Measurements from ENCODE around the gene FAM241B. TPM values are rescaled to one million over a fixed set of nuclear protein-coding genes. Genes with fewer than 3 reads are reported as not detected.
A peak's percentile ranks its signal among the peaks of the same experiment; 100 is the strongest.

FAM241B gene
- total RNA-seq, 6 experiments from 2014 or later: 0.20 to 0.43 (median 0.30) TPM; not detected in 2

DNA sequence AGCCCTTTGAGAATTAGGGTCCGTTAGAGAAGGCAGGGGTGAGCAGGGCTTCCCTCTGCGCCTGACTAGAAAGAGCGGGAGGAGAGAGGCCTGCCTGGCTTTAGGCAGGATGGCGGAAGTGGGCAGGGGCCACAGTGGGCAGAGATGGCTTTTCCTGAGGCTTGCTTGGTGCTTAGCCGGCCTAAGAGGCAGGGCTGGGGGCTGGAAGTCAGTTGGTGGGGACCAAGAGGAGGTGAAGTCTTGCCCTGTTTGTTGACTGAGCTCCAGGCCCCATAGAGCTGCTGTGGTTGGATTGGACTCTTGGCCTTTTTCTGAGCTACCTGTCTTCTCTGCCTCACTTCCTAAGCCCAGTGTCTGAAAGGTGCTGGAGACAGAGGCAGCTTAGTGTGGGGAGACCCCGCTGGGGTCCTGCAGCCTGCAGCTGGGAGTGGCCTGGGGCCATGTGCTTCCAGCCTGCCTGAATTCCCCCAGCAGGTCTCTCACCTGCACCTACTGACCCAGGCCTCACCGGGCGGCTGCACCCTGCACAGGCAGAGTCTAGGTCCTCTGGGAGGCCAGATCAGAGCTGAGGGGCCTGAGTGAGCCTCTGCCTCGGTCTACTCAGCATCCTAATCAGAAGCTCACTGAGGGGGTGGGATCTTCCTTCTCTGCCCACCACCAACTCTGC lies 4.8 kb downstream of the FAM241B start:
- Mint-ChIP-seq H3K4me1 (ENCODE audit: low read depth) (no peaks in the 10 kb centered on the region), H3K27ac (no peak overlapping the region), H3K36me3 (ENCODE audit: low read depth) (no peaks in the 10 kb centered on the region), H3K4me3 (no peak overlapping the region), H3K27me3 (ENCODE audit: insufficient read depth) (peaks cover 32% of the 10 kb centered on the region), H3K9me3 (no peaks in the 10 kb centered on the region)
- TF ChIP-seq, protein P1, sequence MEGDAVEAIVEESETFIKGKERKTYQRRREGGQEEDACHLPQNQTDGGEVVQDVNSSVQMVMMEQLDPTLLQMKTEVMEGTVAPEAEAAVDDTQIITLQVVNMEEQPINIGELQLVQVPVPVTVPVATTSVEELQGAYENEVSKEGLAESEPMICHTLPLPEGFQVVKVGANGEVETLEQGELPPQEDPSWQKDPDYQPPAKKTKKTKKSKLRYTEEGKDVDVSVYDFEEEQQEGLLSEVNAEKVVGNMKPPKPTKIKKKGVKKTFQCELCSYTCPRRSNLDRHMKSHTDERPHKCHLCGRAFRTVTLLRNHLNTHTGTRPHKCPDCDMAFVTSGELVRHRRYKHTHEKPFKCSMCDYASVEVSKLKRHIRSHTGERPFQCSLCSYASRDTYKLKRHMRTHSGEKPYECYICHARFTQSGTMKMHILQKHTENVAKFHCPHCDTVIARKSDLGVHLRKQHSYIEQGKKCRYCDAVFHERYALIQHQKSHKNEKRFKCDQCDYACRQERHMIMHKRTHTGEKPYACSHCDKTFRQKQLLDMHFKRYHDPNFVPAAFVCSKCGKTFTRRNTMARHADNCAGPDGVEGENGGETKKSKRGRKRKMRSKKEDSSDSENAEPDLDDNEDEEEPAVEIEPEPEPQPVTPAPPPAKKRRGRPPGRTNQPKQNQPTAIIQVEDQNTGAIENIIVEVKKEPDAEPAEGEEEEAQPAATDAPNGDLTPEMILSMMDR (IDR thresholded peaks at IDR 0.05): no peak
- DNase-seq: no peak

DNA sequence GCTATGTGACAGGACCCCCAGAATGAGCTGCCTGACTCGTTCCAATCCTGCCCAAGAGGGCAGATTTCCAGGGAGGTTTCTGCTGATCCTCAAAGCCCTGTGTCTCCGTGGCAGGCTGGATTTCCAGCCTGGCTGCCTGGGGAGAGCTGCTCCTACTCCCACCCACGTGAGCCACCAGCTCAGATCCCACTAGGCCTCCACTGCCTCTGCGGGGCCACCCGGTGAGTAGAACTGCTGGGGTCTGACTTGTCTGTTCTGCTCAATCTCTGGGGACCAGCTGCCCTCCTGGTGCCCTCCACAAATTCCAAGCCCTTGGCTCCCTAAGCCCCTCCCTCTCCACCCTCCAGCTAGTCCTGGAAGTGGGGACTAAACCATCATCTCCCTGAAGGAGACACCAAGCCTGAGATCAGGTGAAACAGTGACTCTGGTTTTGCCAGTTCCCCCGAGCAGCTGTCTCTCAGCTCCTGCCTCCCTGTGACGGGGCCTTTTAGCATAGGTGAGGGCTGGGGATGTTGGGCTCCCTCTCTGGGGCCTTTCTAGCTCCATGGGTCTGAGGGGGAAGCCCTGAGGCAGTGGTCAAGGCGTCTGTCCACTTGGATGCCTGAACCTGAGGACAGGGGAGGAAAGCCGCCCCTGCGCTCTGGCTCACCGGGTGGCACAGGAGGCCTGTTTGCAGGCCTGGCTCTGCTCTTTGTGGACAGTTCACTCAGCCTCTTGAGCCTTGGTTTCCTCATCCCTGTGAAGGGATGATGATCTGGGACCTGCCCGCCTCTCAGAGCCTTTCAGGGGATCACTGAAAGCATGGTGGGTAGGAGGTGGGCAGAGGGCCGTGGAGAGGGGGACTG lies 5.6 kb downstream of the FAM241B start:
- H3K9me3 Mint-ChIP-seq: no peaks in the 10 kb centered on the region
- H3K4me1 Mint-ChIP-seq (ENCODE audit: low read depth): no peaks in the 10 kb centered on the region
- DNase-seq: no peak
- H3K27me3 Mint-ChIP-seq (ENCODE audit: insufficient read depth): peaks cover 32% of the 10 kb centered on the region
- H3K36me3 Mint-ChIP-seq (ENCODE audit: low read depth): no peaks in the 10 kb centered on the region
- no peak overlapping the region for H3K27ac Mint-ChIP-seq
- TF ChIP-seq, protein P1 (IDR thresholded peaks at IDR 0.05): no peak
- no peak overlapping the region for H3K4me3 Mint-ChIP-seq

DNA sequence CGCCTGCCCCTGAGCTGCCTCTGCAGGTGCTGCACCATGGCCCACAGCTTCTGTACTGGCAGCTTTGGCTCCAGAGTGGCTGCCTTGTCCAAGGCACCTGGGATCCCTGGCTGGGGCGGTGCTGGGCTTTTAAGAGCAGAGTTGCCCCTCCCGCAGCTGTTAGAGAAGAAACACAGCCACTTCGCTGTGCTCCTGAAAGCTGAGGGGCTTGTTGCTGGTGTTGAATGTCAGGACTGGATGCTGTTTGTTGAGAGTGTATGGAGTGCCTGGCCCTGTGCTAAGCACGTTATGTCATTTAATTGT lies 6.2 kb downstream of the FAM241B start:
- Mint-ChIP-seq H3K4me3 (no peak overlapping the region), H3K27me3 (ENCODE audit: insufficient read depth) (peaks cover 33% of the 10 kb centered on the region), H3K36me3 (ENCODE audit: low read depth) (no peaks in the 10 kb centered on the region), H3K4me1 (ENCODE audit: low read depth) (no peaks in the 10 kb centered on the region; the same call in 1 of the 2 replicates), H3K27ac (no peak overlapping the region), H3K9me3 (no peaks in the 10 kb centered on the region)
- no peak for DNase-seq
- TF ChIP-seq, protein P1 (IDR thresholded peaks at IDR 0.05): no peak

DNA sequence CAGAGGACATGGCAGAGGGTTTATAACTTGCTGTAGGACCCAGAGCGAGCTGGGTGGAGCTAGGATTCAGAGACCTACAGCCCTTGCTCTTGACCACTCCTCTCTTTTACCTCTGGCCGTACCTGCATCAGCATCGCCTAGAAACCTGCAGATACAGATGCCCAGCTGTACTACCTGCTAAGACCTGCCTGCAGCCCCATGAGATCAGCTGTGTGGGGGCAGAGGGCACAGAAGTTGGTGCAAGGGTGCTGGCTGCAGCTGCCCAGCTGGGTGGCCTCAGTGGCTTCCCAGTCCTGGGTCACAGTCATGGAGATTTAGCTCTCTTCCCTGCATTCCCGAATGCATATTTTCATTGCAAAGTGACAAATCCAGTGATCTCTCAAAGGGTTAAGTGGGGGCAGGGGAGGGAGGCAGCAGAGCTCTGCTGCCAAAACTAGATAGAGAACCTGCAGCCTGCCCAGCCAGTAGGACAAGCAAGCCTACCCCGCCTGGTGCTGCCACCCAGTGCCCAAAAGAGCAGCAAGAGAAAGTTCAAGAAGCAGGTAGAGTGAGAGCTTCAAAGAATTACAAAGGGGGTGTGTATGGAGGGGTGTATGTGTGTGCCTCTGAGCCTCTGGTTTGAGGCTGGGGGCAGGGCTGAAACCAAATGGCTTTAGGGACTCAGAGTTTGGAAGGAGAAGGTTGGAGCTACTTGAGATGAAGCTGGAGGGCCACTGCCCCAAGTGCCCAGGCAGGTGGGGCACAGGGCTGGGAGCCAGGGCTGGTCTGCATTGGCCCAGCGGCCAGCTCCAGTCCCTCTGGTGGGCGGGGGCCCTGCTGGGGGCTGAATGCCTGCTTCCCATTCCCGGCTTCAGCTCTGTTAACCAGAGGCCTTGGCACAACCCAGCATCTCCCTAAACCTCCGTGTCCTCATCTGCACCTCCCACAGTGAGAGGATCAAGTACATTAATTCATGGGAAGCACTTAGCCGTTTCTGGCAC lies 6.9 kb downstream of the FAM241B start:
- Mint-ChIP-seq H3K36me3 (ENCODE audit: low read depth) (no peaks in the 10 kb centered on the region), H3K4me3 (no peak overlapping the region), H3K4me1 (ENCODE audit: low read depth) (no peaks in the 10 kb centered on the region; the same call in 1 of the 2 replicates), H3K27me3 (ENCODE audit: insufficient read depth) (peaks cover 37% of the 10 kb centered on the region), H3K27ac (no peak overlapping the region), H3K9me3 (no peaks in the 10 kb centered on the region)
- DNase-seq: peak; percentile 21
- TF ChIP-seq, protein P1 (IDR thresholded peaks at IDR 0.05): peak; percentile 65

DNA sequence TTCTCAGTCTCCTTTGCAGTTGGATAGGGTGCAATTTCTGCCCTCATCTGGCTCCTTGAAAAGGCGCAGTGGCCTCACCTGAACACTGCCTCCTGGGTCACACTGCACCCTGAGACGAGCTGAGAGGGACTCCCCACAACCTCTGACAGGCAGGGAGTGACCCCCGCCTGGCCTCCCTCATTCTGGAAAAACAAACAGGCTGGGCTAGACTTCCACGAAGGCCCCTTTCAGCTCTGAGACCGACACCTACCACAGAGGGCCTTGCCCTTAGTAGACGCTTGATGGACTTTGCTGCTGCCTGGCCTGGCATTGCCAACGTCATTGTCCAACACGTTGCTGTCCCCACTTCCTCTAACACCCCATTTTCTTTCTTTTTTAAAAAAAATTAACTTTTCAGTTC lies 8.6 kb downstream of the FAM241B start:
- Mint-ChIP-seq H3K9me3 (no peaks in the 10 kb centered on the region), H3K4me3 (no peak overlapping the region), H3K4me1 (ENCODE audit: low read depth) (no peaks in the 10 kb centered on the region; the same call in none of the 2 replicates), H3K36me3 (ENCODE audit: low read depth) (no peaks in the 10 kb centered on the region), H3K27me3 (ENCODE audit: insufficient read depth) (peaks cover 45% of the 10 kb centered on the region), H3K27ac (no peak overlapping the region)
- no peak for DNase-seq
- TF ChIP-seq, protein P1 (IDR thresholded peaks at IDR 0.05): no peak
